ENCODE measurements around the gene FREM1.

The FREM1 gene

DNA sequence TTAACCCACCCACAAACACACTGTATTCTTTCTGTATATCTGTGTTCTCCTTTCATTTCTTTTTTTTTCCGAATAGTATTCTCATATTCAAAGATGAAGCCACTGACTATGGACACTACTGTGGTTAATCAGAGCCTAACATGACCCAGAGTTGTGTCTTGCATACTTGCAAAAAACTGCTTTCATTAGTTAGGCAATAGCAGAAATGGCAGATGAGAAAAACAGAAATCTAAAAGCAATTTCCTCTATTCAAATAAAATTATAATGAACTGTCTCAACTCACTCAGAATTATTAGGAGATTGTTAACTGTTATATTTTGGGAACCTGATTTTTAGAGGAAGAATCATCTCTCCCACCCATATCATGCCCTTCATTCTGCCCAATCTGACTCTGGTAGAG is 45.9 kb downstream of the FREM1 start:
- Histone ChIP-seq H3K9me3 (replicated peaks in 1 of 11) (no peaks in the 10 kb centered on the region), H3K4me2 (no peak overlapping the region), H3K4me3 (no peak overlapping the region), H3K27ac (no peak overlapping the region), H3K27me3 (no peaks in the 10 kb centered on the region), H3K9ac (no peak overlapping the region), H4K20me1 (no peaks in the 10 kb centered on the region), H3K36me3 (no peaks in the 10 kb centered on the region), H3K4me1 (no peaks in the 10 kb centered on the region)
- no peak for TF ChIP-seq Cebpa-rat (IDR thresholded peaks at IDR 0.05)

DNA sequence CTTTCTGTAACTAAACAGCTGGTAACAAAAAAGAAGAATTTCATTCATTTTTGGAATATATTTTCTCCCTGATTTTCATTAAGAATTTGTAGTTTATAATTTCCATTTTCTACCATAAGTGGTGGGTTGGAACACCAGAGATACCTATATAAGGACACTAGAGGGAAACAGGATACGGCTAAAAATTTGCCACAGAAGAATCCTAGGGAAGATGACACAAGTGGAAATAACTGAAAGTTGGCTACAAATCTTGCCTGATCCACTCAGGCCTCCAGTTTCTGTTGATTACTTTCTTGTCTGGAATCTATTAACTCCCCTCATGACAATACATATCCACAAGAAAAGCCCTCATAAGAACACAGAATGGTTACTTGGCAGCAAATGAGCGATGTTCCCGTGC is 46.8 kb downstream of the FREM1 start:
- Histone ChIP-seq H3K27ac (no peak overlapping the region), H4K20me1 (no peaks in the 10 kb centered on the region), H3K4me3 (no peak overlapping the region), H3K27me3 (no peaks in the 10 kb centered on the region), H3K9me3 (replicated peaks in 1 of 11) (no peaks in the 10 kb centered on the region), H3K4me2 (no peak overlapping the region), H3K4me1 (no peaks in the 10 kb centered on the region), H3K9ac (no peak overlapping the region), H3K36me3 (no peaks in the 10 kb centered on the region)
- TF ChIP-seq Cebpa-rat (IDR thresholded peaks at IDR 0.05) = no peak

DNA sequence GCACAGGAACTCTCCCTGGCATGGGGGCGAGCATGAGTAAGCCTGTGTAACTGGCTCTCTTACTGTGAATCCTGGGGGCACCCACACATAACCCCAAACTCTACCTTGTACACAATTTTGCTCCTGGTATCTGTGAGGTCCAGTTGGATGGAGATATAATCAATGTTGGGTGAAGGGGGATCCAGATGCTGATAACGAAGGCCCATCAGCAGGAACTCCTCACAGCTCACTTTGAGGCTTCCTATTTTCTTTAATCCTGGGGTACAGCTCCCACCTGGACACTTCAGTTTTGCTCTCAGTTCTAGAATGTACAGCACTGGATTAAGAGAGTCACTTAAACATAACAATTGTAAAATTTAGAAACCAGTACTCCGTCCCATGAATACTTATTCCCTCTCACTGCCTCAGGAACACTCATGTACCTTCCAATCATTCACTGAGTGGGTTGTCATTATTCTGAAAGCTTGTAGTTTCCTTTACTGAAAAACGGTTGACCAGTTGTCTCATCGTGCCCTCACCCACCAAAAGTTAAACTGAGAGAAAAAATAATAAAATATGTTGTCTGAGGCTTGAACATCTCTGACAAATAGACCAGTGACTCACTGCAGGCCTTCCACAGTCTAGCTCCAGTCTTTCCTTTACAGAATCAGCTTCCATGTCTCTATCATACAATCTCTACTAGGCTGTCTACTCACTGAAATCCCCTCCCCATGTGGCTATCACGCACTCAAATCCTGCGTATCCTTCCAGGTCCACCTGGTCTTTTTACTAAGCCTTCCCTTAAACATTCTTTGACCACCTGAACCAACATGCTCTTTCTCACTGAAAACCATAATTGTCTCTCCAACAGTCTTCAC is 52.6 kb downstream of the FREM1 start:
- TF ChIP-seq Cebpa-rat (IDR thresholded peaks at IDR 0.05) = no peak
- H3K27me3 ChIP-seq = no peaks in the 10 kb centered on the region
- no peak overlapping the region for H3K9ac ChIP-seq
- no peak overlapping the region for H3K4me3 ChIP-seq
- no peaks in the 10 kb centered on the region for H3K9me3 ChIP-seq (replicated peaks in 1 of 11)
- H3K36me3 ChIP-seq = no peaks in the 10 kb centered on the region
- no peak overlapping the region for H3K27ac ChIP-seq
- H3K4me2 ChIP-seq = no peak overlapping the region
- H4K20me1 ChIP-seq = no peaks in the 10 kb centered on the region
- no peaks in the 10 kb centered on the region for H3K4me1 ChIP-seq

DNA sequence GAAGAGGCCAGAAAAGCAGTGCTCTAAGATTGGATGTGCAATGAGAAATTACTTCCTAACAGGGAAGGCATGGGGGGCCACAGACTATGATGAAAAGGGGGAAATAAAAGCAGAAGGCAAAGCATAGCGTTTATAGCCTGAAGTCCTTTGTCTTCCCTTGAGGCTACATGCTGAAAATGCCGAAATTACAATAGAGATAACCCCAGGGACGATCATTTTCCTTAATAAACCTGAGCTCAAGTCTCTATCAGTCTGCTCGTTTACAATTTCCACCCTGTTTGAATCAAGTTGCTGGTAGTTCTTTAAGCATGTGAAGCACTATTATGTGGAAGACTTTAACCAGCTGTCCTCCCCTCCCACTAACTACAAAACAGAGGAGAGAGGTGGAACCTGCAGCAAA is 60.4 kb downstream of the FREM1 start:
- Histone ChIP-seq H3K9me3 (replicated peaks in 1 of 11) (no peaks in the 10 kb centered on the region), H3K4me1 (peaks cover 0 to 6% (median 0%) of the 10 kb centered on the region in 10 experiments; a peak in 5 of 20 replicates), H3K36me3 (no peaks in the 10 kb centered on the region), H3K27me3 (no peaks in the 10 kb centered on the region), H4K20me1 (no peaks in the 10 kb centered on the region), H3K9ac (no peak overlapping the region), H3K27ac (no peak overlapping the region), H3K4me3 (no peak overlapping the region), H3K4me2 (no peak overlapping the region)
- TF ChIP-seq Cebpa-rat (IDR thresholded peaks at IDR 0.05) = no peak

DNA sequence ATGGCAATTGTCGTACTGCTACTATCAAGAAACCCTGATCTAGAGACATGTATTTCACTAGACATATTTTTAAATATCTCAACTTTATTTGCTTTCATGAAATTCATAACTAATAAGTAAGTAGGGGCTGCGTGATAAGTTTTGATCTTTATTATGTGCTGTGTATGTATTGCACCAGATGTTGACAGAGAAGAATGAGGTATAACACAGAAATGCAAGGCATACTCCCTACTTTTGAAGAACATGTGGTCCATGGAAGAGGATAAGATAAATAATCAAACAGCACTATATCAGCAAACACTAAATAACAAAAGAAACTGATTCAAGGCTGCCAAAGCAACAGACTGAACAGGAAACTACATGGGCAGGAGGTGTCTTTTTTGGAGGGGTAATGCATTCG is 60.9 kb downstream of the FREM1 start:
- Histone ChIP-seq H3K9ac (no peak overlapping the region), H3K27me3 (no peaks in the 10 kb centered on the region), H3K9me3 (replicated peaks in 1 of 11) (no peaks in the 10 kb centered on the region), H3K4me1 (peaks cover 0 to 6% (median 0%) of the 10 kb centered on the region in 10 experiments; a peak in 5 of 20 replicates), H3K36me3 (no peaks in the 10 kb centered on the region), H3K27ac (no peak overlapping the region), H3K4me2 (no peak overlapping the region), H4K20me1 (no peaks in the 10 kb centered on the region), H3K4me3 (no peak overlapping the region)
- TF ChIP-seq Cebpa-rat (IDR thresholded peaks at IDR 0.05) = no peak

DNA sequence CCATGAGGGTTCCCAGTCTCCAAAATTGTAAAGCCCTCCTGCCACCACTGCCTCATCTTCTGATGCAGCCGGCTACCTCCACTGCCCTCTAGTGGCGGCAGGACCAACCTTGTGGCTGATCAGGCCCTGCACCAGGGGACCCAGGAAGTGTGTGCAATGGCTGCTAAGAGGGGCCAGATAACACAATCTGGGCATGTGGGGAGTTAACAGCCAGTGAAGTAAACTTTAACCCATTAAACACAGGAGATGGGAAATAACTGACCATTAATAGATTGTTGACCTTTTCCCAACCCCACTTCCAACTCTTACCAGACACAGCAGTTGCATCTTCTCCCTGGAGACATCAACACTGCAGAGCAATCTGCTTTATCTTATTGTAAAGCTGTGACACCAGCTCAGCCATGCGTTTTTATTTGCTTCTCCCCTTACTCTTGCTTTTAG is 63.3 kb downstream of the FREM1 start:
- peak overlapping the region in 3 of 11 experiments; percentile 17 to 29 (median 22); a peak in 2 of 22 replicates for H3K4me2 ChIP-seq
- H3K27ac ChIP-seq = no peak overlapping the region
- H4K20me1 ChIP-seq = no peaks in the 10 kb centered on the region
- no peak overlapping the region for H3K4me3 ChIP-seq
- no peaks in the 10 kb centered on the region for H3K27me3 ChIP-seq
- H3K9ac ChIP-seq = no peak overlapping the region
- H3K36me3 ChIP-seq = no peaks in the 10 kb centered on the region
- peaks cover 0 to 6% (median 0%) of the 10 kb centered on the region in 10 experiments; a peak in 5 of 20 replicates for H3K4me1 ChIP-seq
- no peak for TF ChIP-seq Cebpa-rat (IDR thresholded peaks at IDR 0.05)
- H3K9me3 ChIP-seq (replicated peaks in 1 of 11) = no peaks in the 10 kb centered on the region

DNA sequence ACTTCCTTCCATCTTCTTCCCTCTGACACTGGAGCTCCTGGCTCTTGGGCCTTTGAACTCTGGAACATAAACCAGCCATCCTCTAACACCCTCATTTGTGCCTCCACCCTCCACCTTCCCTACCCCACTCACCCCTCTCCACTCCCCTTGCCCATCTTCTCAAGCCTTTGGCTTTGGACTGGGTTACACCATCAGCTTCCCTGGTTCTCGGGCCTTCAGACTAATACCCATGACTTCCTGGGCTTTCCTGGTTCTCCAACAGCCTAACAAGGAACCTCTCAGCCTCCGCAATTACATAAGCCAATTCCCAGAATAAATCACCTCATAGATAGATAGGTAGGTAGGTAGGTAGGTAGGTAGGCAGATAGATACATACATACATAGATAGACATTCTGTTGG is 67.1 kb downstream of the FREM1 start:
- Histone ChIP-seq H3K9ac (no peak overlapping the region), H4K20me1 (no peaks in the 10 kb centered on the region), H3K36me3 (no peaks in the 10 kb centered on the region), H3K27ac (no peak overlapping the region), H3K4me2 (no peak overlapping the region), H3K9me3 (replicated peaks in 1 of 11) (no peaks in the 10 kb centered on the region), H3K4me3 (no peak overlapping the region), H3K27me3 (no peaks in the 10 kb centered on the region), H3K4me1 (peaks cover 0 to 6% (median 0%) of the 10 kb centered on the region in 10 experiments; a peak in 5 of 20 replicates)
- no peak for TF ChIP-seq Cebpa-rat (IDR thresholded peaks at IDR 0.05)

DNA sequence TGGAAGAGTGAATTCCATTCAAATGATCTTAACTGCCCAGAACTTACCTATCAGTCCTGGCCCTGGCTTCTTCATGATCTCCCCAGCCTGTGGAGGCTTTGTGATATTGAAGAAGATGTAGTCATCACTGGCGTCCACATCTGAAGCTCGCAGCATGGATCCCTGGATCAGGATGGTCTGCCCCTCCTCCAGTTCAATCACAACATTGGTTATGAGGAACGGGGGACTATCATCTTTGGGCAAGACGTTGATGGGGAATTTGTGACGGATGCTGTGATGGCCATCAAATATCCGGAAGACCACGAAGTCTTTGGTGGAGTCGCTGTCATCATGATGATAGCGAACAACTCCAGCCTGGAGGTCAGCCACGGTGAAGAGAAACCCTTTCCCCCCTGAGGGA is 68.0 kb downstream of the FREM1 start:
- Histone ChIP-seq H3K4me2 (no peak overlapping the region), H3K4me1 (peaks cover 0 to 6% (median 0%) of the 10 kb centered on the region in 10 experiments; a peak in 5 of 20 replicates), H3K9ac (no peak overlapping the region), H3K4me3 (no peak overlapping the region), H4K20me1 (no peaks in the 10 kb centered on the region), H3K36me3 (no peaks in the 10 kb centered on the region), H3K27ac (no peak overlapping the region), H3K27me3 (no peaks in the 10 kb centered on the region), H3K9me3 (replicated peaks in 1 of 11) (no peaks in the 10 kb centered on the region)
- no peak for TF ChIP-seq Cebpa-rat (IDR thresholded peaks at IDR 0.05)

DNA sequence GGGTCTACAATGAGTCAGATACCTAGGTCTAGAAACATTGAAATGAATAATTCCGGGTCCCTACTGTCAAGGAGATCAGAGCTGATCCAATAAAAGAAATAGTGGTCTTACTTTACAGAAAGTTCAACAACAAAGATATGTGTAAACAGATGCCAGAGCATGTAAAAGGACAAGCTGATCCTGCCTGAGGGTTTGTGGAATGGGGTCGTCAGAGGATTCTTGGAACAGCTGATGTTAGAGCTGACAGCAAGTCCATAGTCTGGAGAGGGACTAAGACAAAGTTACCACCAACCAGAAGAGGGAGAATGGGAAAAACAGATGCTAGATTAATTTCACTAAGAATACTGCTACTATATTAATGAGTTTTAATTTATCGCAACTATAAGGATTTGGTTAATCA is 71.5 kb downstream of the FREM1 start:
- no peak for TF ChIP-seq Cebpa-rat (IDR thresholded peaks at IDR 0.05)
- Histone ChIP-seq H3K27ac (no peak overlapping the region), H3K4me1 (no peaks in the 10 kb centered on the region), H3K9ac (no peak overlapping the region), H3K27me3 (no peaks in the 10 kb centered on the region), H3K4me3 (no peak overlapping the region), H3K9me3 (replicated peaks in 1 of 11) (no peaks in the 10 kb centered on the region), H4K20me1 (no peaks in the 10 kb centered on the region), H3K36me3 (no peaks in the 10 kb centered on the region), H3K4me2 (no peak overlapping the region)

DNA sequence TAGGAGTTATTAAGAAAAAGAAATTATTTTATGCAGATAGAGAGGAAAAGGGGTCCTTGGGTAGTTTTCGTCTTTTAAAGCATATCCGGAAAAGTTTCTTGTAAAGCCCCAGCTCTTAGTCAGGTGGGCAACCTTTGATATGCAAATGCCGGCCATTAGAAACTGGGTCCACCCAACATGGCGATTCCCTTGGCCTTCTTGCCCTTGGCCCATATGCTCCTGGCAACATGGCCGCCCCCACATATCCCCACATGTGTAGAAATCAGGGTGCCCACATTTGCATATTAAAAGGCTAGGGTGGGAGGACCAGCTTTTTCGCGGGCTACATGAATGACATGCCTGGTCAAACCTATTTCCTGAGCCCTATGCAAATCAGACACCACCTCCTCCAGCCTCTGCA is 73.3 kb downstream of the FREM1 start:
- TF ChIP-seq Cebpa-rat (IDR thresholded peaks at IDR 0.05) = no peak
- no peaks in the 10 kb centered on the region for H3K9me3 ChIP-seq (replicated peaks in 1 of 11)
- H3K27me3 ChIP-seq = no peaks in the 10 kb centered on the region
- no peak overlapping the region for H3K4me3 ChIP-seq
- H3K4me2 ChIP-seq = no peak overlapping the region
- no peak overlapping the region for H3K9ac ChIP-seq
- no peaks in the 10 kb centered on the region for H3K4me1 ChIP-seq
- no peaks in the 10 kb centered on the region for H4K20me1 ChIP-seq
- H3K27ac ChIP-seq = no peak overlapping the region
- no peaks in the 10 kb centered on the region for H3K36me3 ChIP-seq

Measured in BLaER1 treated with 17β-estradiol and CSF1 and Interleukin-3, amounts not matched to agents 10 nM and 100 nM (cell line).